GM12873 (cell line): ENCODE results near the gene DUSP3.

Experiments
- CTCF ChIP-seq: IDR thresholded peaks from 2 replicates; pipeline ENCODE4 v1.5.1; 2012; ENCODE audit warnings: low read depth, mild to moderate bottlenecking, moderate library complexity, low read length, control low read depth; ENCODE audit not compliant: insufficient read depth; ENCODE audit errors: missing control alignments

Gene DUSP3

GRCh38 chr17:43772877-43773648, 5.7 kb downstream of the DUSP3 start:
- TF ChIP-seq CTCF = no peak

GRCh38 chr17:43771463-43771862, 7.3 kb downstream of the DUSP3 start:
- TF ChIP-seq CTCF = no peak

GRCh38 chr17:43770957-43771356, 7.8 kb downstream of the DUSP3 start:
- TF ChIP-seq CTCF = no peak

GRCh38 chr17:43769859-43770258, 8.9 kb downstream of the DUSP3 start:
- TF ChIP-seq CTCF = no peak

GRCh38 chr17:43769426-43769825, 9.4 kb downstream of the DUSP3 start:
- TF ChIP-seq CTCF = no peak

GRCh38 chr17:43768943-43769342, 9.8 kb downstream of the DUSP3 start:
- no peak for TF ChIP-seq CTCF

GRCh38 chr17:43768382-43768781, 10.4 kb downstream of the DUSP3 start:
- TF ChIP-seq CTCF = no peak
